ENCODE results near the gene LSAMP.

LSAMP gene

DNA sequence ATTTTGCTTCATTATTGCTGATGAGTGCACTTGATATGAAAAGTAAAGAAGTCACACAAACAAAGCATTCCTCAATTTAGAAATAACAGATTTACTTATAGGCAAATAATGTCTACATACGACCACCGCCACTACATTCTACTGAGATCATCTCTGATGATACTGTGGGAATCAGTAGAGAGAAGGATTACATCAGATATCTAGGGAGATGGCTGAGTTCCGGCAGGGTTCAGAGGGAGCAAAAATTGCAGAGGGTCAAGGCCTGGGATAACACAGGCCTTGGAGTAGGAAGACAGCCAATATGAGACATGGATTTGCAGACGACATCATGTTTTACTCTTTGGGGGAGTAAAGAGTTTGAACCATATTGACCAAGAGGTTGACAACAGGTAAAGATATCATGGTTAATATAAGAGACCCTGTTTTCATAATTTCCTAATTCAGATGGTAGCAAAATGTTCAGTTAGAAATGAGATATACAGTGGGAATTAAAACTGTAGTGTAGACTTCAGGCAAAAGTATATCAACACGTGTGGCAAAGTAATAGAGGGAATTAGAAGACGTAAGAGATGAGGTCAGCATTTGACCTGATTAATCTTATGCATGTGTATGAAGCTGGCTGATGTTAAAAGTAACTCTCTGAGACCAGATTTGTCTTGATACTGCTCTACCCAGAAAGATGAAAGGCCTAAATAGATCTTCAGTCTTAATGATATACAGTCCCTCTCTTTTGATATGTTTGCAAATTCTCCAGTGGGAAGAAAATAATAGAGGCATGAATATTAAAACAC is 15.6 kb downstream of the LSAMP start:
- DNase-seq, result no peak

DNA sequence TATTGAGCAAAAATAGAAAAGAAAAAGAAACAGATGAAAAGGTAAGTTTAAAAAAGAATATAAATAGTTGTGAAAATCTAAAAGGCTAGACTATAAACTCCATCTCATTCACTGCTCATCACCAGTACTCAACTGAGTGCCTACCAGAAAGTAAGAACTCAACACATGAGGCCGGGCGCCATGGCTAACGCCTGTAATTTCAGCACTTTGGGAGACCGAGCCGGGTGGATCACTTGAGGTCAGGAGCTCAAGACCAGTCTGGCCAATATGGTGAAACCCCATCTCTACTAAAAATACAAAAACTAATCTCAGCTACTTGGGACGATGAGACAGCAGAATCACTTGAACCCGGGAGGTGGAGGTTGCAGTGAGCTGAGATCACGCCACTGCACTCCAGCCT is 19.3 kb downstream of the LSAMP start:
- DNase-seq, result no peak

DNA sequence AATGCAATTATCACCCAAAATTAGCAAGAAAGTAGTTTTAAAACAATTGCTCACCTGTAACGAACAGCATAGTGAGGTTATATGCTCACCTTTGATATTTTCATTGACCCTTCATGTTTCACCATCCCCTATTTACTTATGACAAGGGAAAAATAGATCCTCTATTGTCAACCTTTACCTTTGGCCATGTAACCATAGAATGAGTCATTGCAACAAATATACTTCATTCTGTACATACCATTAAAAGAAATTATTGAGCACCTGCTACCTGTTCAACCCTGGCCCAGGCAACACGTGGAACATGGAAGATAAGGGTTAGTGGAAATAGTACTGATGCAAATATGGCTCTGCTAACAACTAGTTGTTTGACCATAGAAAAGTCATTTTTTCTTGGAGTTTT is 20.2 kb downstream of the LSAMP start:
- no peak for DNase-seq

DNA sequence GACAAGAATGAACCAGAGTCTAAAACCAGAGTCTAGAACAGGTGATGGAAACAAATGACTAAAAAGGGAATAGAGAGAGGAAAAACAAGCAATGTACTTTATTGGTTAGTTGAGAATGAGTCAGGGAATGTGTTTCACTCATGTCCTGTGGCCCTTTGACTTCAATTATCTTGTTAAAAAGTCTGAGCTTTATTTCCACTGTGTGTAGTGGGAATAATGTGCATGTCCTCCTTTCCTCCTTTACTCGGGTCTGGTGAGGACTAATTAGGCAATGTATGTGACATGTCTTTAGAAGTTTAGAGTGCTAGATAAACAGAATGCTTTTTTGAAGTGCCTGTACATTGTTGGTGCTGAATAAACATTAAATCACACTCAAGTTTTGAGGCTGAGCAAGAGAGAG is 21.3 kb downstream of the LSAMP start:
- no peak for DNase-seq

DNA sequence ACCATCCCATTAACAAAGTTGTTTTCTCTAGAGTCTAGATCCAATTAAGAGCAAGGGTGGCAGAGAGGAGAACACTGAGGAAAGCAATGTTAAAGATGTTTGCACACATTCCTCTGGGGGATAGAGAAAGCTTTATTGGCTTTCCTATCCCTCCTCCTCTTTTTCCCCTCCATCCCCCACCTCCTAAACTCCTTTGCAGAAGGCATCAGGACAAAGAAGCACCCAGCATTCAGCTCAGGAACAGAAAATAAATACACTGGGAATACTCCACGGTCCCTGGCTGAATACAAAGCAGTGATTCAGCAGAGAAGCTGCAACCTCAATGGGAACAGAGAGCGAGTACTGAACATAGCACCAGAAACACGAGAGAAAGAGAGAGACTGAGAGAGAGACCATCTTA is 21.9 kb downstream of the LSAMP start:
- no peak for DNase-seq

DNA sequence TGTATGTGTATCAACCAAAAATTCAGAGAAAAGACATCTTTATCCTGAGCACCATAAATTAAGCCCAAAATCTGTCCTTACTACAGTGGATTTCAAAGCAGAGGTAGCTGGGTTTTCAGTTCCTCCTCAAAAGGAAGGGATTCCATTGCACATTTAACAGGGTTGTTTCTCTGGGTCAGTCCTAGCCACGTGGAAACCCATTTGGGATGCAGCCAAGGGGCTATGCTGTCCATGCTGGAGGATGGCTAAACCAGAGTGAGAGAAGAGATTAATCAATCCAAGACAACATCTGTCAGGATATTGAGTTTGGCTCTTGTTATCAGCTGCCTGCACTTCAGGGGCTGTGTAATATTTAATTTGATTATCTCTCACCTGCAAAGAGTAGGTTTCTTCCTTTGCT is 28.1 kb downstream of the LSAMP start:
- DNase-seq, result no peak

DNA sequence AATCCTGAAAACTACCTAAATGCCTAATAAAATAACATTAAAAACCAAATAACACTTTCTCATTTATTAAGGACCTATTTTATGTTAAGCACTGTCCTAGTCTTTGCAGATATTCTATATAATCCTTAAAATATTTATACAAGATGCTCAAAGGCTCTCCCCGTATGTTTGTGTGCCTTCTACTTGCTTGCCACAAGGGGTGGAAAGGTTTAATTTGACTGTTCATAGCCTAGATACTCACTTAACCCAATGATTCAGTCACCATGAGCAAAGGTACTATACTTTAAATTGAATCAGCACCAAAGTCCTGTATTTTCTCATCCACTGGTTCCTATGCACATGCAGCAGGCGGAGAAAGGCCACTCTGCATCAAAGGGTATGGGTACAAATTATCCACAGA is 32.0 kb downstream of the LSAMP start:
- DNase-seq, result no peak

DNA sequence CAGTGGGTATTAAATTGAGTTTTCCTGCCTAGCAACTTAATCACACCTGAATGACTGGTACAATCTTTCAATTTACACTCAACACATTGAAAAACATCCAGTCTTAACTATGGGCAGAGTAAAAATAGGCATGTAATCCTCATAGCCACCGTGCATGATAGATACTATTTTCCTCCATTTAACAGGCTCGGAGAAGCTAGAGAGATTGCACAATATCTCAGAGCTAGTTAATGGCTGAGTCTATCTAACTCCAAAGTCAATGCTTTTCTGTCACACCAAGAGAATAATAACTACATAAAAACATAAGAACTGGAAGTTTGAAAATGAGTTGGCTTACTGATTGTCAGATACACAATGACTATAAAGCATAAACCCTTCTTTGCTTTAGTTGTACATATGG is 36.8 kb downstream of the LSAMP start:
- no peak for DNase-seq

DNA sequence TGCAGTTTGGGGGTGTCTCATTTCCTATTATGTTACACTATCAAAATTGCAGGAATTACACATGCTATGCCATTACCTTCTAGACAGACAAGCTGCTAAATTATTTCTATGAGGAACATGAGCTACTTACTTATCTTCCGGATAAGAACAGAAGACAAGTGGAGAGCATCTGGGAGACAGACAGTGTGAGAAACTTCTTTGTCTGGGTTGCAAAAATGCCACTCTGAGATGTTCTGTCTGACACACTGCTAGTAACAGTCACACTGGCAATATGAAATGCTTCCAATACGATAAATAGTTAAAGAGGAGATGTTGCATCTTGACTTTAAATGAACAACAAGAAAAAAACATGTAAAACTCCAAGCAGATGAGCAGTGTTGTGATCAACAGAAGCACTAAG is 40.1 kb downstream of the LSAMP start:
- DNase-seq, result no peak

DNA sequence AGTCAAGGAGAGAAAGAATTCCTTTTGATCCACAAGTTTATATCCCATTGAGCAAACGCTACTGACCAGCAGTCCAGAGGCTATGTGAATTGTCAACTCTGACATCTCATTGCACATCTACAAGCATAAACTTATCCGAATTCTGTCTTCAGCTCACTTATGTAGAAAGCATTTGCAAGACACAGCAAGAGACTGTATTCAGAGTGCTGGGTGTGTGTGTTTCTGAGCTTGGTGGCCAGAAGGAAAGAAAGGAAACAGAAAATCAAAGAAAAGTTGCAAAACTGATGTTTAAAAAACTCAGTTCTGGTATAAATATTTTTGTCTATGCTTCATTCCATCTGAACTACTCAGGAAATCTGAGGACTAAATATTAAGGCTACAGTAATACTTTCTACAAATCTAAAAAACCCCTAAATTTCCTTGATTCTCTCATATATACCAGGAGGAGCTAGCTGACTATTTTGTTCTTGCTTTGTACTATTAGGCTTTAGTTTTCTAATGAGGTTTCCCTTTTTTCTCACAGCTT is 45.5 kb downstream of the LSAMP start:
- no peak for DNase-seq

DNA sequence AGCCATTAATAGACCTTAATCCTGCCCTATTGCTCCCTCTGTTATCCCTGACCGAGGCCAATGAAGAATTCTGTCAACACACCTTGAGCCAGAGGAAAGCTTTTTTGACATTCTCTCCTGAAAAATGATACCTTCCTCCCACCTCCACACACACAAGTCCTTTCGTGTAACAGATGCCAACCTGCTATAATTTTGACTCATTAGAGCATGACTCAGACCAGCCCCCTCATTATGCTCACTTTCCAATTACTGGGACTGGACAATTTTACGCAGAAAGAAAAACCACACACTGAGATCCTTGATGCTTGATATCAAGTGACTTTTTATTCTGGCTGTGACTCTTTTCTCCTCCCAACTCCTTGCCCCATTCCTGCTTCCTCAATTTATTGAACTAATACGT is 50.9 kb downstream of the LSAMP start:
- DNase-seq, result no peak

DNA sequence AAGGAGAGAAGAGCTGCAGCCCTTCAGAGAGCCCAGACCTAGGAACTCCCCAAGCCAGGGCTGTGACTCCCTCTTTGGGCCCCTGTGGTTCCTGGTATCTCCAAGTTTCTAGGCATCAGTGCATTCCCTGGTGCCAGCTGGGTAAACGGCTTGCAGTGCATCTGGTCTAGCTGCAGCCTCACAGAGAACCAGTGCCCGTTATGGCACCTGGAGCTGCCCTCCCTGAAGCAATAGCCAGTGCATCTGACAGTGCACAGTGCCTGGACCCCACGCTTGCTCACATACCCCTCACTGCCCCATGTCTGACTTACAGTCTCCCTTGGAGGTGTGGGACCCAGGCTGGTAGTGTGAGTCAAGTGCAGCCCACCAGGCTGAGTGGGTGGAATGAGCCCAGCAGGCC is 52.1 kb downstream of the LSAMP start:
- DNase-seq, result no peak

DNA sequence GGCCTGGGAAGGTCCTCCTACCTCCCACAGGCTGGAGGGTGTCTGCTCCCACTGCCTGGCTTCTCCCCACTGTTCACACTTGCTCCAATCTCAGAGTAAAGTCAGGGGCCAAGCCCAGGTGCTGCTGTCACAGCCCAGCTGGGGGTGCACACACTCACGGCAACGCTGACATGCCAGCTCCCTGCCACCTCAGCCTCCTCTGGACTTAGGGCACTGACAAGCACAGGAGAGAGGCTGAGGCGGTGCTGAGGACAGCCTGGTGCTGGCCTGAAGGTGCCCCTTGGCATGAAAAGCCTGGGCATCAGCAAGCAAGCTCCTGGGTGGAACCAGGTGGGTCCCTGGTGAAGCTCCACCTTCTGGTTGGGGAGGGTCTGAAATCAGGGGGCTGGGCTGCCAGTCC is 53.0 kb downstream of the LSAMP start:
- DNase-seq, result no peak

DNA sequence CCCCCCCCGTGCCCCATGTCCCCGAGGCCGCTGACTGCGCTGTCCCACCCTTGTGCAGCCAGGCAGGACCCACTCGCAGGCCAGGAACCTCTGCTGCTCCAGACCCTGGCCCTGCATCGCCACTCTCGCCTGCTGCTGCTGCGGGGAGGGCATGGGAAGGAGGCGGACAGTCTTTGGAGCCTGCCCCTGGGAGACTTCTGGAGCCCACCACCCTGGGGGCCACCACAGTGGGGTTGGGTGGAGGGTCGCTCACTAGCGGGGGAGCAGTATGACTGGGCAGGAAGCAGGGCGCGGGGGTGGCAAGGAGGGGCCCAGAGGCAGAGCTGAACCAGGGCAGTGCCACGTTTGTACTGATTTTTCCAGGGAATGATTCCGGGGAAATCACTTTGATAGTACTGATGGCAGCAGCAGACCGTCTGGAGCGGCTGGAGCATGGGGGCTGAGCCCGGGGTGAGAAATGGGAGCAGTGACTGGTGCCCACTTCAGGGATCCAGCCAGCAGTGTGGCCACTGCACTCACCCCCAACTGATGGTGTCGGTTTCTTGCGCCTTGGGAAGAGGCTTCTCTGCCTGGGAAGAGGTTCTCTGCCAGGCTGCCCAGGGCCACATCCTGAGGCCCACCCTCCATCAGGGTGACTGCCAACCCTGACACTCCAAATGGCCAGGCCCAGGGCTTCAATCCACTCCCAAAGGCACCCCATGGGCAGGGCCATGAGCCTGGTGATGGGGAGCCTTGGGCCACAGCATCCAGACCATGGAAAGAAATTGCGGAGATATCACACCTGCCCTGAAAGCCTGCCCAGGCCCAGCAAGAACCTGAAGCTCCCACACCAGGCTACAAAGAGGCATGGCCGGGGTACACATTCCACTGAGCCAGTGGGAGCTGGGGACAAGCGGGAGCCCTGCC is 53.7 kb downstream of the LSAMP start:
- no peak for DNase-seq

DNA sequence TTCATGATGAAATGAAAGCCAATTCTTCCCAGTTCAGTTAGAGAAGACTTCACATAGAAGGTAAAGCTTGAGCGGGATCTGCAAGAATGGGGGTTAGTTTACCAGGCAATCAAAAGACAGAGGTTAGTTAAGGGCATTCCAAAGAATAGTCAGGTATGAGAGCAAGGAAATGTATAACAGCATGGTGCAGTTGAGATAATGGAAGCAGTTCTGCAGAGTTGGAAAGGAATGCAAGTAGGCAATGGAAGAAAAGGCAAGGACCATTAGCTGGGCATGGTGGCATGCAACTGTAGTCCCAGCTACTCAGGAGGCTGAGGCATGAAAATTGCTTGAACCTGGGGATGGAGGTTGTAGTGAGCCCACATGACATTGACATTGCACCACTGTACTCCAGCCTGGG is 55.0 kb downstream of the LSAMP start:
- no peak for DNase-seq

DNA sequence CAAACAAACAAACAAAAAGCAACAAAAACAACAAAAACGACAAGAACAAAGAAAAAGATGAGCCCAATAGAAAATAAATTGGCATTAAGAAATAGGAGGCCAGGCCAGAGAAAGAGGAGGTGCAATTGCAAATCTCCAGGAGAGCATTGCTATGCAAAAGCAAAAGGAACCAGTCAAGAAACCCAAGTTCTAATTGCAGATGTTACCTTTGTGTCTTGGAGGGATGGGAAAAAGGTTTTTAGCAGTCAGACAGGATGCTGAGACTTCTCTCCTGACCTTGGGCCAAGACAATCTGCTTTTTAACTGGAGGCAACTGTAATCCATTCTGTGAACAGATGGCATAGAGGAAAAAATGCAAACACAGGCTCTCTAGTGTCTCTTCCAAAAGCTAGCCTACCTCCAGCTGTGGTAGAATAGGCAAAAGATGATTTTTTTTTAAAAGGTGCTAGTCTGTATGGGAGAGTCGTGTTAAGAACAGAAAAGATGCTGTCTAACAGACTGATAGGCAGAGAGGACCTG is 56.4 kb downstream of the LSAMP start:
- no peak for DNase-seq

DNA sequence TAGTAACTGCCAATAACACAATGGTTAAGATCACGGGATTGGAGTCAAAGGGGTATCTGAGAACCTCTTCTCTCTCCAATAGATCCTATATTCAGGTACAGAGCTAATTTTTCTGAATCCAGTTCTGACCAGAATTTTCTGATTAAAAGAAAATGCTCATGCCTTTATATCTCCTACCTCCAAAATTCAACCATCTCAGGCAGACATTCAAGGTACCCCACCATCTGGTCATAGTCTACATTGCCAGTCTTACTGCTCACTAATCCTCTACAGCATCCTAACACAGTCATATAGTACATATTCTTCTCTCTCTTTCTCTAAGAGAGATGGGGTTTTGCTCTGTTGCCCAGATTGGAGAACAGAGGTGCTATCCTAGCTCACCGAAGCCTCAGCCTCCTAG is 59.1 kb downstream of the LSAMP start:
- no peak for DNase-seq

DNA sequence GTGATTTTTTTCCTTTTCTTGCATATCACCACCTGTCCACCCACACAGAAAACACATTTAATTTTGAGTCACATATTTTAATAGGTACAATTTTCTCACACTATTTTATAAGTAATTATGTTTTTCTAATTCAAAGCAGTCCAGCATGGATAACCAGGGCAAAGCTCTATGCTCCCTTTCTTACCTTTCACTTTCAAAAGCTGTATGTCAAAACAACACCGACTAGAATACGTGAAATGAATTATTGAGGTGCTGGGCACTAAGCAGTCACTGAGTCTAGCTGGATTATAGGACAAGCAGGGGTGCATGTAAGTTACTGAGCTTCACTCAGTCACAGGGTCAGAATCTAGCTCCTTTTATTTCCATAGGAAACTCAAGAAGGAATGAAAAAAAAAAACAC is 60.6 kb downstream of the LSAMP start:
- no peak for DNase-seq

DNA sequence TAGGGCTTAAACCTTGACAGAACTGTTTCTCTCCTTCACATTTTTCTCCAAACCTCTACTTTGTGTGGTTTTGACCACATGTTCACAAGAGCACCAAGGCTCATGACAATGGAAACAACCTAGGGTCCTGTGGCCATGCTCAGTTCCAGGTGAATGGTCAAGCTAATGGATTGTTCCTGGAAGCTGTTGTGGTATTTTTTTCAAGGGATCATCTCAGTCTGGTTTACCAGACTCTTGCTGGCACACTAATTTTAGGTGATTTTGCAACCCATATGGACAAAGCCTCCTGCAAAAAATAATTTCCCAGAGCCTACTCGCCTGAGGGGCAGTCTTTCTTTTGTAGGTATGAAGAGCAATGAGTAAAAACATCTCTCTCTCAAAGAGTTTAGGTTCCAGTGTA is 67.2 kb downstream of the LSAMP start:
- DNase-seq, result no peak

DNA sequence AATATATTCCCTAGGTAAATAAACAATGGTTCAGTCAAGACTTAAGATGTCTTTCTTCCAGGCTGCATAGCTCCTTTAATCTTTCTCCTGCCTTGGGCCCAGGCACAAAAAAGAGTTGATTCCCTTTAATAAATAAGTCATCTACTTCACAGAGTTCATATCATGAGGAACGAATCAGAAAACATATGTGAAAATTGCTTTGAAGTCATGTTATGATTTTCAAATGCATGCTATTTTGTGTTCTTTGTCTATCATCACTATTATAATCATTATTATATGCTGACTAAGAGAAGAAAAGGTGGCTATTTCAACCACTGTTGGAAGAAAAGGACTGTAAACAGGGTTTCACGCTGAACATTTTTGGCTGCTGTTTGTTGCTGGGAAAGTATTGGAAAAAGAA is 70.4 kb downstream of the LSAMP start:
- no peak for DNase-seq

DNA sequence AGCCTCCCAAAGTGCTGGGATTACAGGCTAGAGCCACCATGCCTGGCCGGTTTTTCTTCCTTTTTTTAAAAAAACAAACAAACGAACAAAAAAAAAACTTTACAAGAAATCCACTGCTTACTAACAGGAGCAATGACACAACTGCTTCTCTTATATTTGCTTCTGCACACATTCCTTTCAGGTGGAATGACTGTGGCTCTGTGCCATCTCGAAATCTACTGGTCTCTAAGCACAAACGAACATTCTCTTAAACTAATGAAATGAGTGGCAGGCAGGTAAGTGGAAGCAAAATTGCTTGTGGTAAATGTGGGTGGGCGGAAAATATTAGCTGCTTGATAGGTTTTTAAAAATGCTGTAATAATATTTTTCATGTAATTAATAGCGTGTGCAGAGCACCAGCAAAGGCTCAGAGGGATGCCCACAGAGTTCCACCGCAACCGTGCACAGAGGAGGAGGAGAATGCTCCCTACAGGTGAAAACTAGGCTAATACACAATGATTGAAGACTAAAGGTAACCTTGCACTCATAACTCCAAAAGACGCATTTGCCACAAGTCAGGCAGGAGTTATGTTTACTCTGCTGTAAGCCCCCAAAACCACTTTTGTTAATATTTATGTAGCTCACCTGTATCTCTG is 77.4 kb downstream of the LSAMP start:
- DNase-seq, result no peak

DNA sequence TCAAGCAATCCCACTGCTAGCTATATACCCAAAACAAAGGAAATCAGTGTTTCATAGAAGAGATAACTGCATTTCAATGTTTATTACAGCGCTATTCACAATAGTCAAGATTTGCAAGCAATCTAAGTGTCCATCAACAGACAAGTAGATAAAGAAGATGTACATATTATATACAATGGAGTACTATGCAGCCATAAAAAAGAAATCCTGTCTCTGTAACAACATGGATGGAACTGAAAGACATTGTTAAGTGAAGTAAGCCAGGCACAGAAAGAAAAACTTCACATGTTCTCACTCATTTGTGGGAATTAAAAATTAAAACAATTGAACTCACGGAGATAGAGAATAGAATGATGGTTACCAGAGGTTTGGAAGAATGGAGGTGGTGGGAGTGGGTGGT is 89.2 kb downstream of the LSAMP start:
- DNase-seq, result no peak

DNA sequence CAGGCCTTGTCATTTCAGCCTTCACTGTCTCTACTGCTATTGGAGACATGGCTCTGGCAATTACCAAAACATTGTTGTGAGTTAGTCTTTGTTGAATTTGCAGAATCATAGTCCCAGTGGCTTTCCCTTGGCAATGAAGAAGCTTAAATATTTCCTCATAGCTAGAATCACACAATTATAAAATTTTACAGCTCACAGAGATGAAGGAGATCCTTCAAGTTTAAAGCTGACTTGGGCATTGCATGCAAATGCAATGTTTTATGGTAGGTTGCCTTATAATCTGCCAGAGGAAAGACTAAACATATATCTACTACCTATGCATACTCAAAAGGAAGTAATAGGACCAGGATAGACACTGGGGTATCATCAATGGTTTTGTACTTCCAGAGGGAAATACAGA is 90.9 kb downstream of the LSAMP start:
- DNase-seq, result no peak
